IMR-90 (cell line): ENCODE results near the gene COPB1. TPM values are rescaled to one million over a fixed set of nuclear protein-coding genes. Genes with fewer than 3 reads are reported as not detected.

Experiments used
- ATAC-seq: fragments of 200-7000 bp; cut with Tn5 transposase; 2 replicates; pipeline ENCODE4 v1.9.1; 2020; ENCODE audit warnings: low read depth, mild to moderate bottlenecking, moderate library complexity
- BruUV-seq: library from RNA; stranded (reverse); fragments of 400-500 nt; replicated peaks from 2 replicates; lab custom pipeline; 2021; lab: Mats Ljungman, UMichigan
- CTCF ChIA-PET: fragments of 300-600 bp; formaldehyde crosslinking; extraction: SDS; loops from one replicate; lab custom pipeline; 2021; ENCODE audit warnings: antibody characterized with exemption; lab: Yijun Ruan, JAX
- POLR2A ChIA-PET: fragments of 300-600 bp; sonication (Branson Sonifier 250); formaldehyde crosslinking; loops from one replicate; lab custom pipeline; 2022; ENCODE audit warnings: antibody characterized with exemption; ENCODE audit not compliant: unreplicated experiment; lab: Charles Lee
- DNase-seq: peaks from one replicate; pipeline ENCODE4 v3.0.0; 2013
- H2AFZ ChIP-seq: replicated peaks from 2 replicates; pipeline ENCODE3; 2013; ENCODE audit warnings: low read length, mild to moderate bottlenecking; ENCODE audit not compliant: poor library complexity
- H2AK5ac ChIP-seq: 2 replicates; pipeline ENCODE4 v1.6.1; 2013; ENCODE audit warnings: low read depth, low read length, inconsistent platforms
- H2AK9ac ChIP-seq: replicated peaks from 2 replicates; pipeline ENCODE3; 2013; ENCODE audit warnings: mild to moderate bottlenecking, low read depth, low read length, moderate library complexity; ENCODE audit not compliant: poor library complexity
- H2BK120ac ChIP-seq: 2 replicates; pipeline ENCODE4 v1.6.1; 2013; ENCODE audit warnings: low read depth, low read length, inconsistent platforms
- H2BK15ac ChIP-seq: 3 replicates; pipeline ENCODE4 v1.6.1; 2013; ENCODE audit warnings: low read depth, low read length, inconsistent platforms
- H2BK20ac ChIP-seq: 2 replicates; pipeline ENCODE4 v1.6.1; 2013; ENCODE audit warnings: low read depth, mild to moderate bottlenecking, inconsistent platforms, low read length, moderate library complexity
- H2BK5ac ChIP-seq: 2 replicates; pipeline ENCODE4 v1.6.1; 2013; ENCODE audit warnings: mild to moderate bottlenecking, low read depth, low read length, inconsistent platforms; ENCODE audit not compliant: poor library complexity, severe bottlenecking
- H3K14ac ChIP-seq: replicated peaks from 2 replicates; pipeline ENCODE4 v1.6.1; 2013; ENCODE audit warnings: low read depth, low read length, inconsistent platforms
- H3K18ac ChIP-seq: 2 replicates; pipeline ENCODE4 v1.6.1; 2013; ENCODE audit warnings: low read depth, low read length, control low read depth
- H3K23ac ChIP-seq: 2 replicates; pipeline ENCODE4 v1.6.1; 2013; ENCODE audit warnings: low read depth, low read length, inconsistent platforms
- H3K27ac ChIP-seq: 2 replicates; pipeline ENCODE4 v1.5.1; 2013; ENCODE audit warnings: mild to moderate bottlenecking, control low read depth, low read length; ENCODE audit not compliant: insufficient read depth
- H3K27me3 ChIP-seq: 2 replicates; pipeline ENCODE4 v1.6.1; 2013; ENCODE audit warnings: low read length; ENCODE audit not compliant: control insufficient read depth, insufficient read depth
- H3K36me3 ChIP-seq: 2 replicates; pipeline ENCODE4 v1.6.1; 2013; ENCODE audit warnings: low read length, mixed read lengths; ENCODE audit not compliant: control insufficient read depth, insufficient read depth
- H3K4ac ChIP-seq: 2 replicates; pipeline ENCODE4 v1.6.1; 2013; ENCODE audit warnings: low read depth, low read length, inconsistent platforms
- H3K4me1 ChIP-seq: 2 replicates; pipeline ENCODE4 v1.6.1; 2013; ENCODE audit warnings: low read length, mixed read lengths; ENCODE audit not compliant: control insufficient read depth, insufficient read depth
- H3K4me2 ChIP-seq: 2 replicates; pipeline ENCODE4 v1.6.1; 2013; ENCODE audit warnings: low read depth, mild to moderate bottlenecking, control low read depth, low read length, moderate library complexity
- H3K4me3 ChIP-seq: 2 replicates; pipeline ENCODE4 v1.5.1; 2013; ENCODE audit warnings: low read depth, mild to moderate bottlenecking, control low read depth, low read length, moderate library complexity; ENCODE audit not compliant: insufficient read depth
- H3K56ac ChIP-seq: 2 replicates; pipeline ENCODE4 v1.6.1; 2013; ENCODE audit warnings: low read length, inconsistent platforms; ENCODE audit not compliant: insufficient read depth; ENCODE audit errors: extremely low read depth
- H3K79me1 ChIP-seq, 2 experiments: 2 replicates each; pipeline ENCODE4 v1.6.1; 2013; ENCODE audit warnings: low read length in 2 of 2, inconsistent platforms in 1 of 2, low read depth in 1 of 2
- H3K9ac ChIP-seq: 2 replicates; pipeline ENCODE4 v1.6.1; 2013; ENCODE audit warnings: low read depth, low read length, control low read depth
- H3K9me1 ChIP-seq: 2 replicates; pipeline ENCODE4 v1.6.1; 2013; ENCODE audit warnings: low read length, inconsistent platforms; ENCODE audit not compliant: insufficient read depth
- H3K9me3 ChIP-seq: 2 replicates; pipeline ENCODE4 v1.6.1; 2013; ENCODE audit warnings: low read length; ENCODE audit not compliant: control insufficient read depth, insufficient read depth
- H4K20me1 ChIP-seq: 2 replicates; pipeline ENCODE4 v1.6.1; 2013; ENCODE audit warnings: low read length, inconsistent platforms; ENCODE audit not compliant: insufficient read depth
- H4K5ac ChIP-seq: 2 replicates; pipeline ENCODE4 v1.6.1; 2013; ENCODE audit warnings: mild to moderate bottlenecking, low read depth, low read length, control low read depth
- H4K8ac ChIP-seq, 2 experiments: 2 replicates each; pipeline ENCODE4 v1.6.1; 2013; ENCODE audit warnings: low read depth in 2 of 2, low read length in 2 of 2, control low read depth in 1 of 2, inconsistent platforms in 1 of 2
- H4K91ac ChIP-seq: 2 replicates; pipeline ENCODE4 v1.6.1; 2013; ENCODE audit warnings: low read depth, low read length, inconsistent platforms; ENCODE audit not compliant: insufficient read depth
- CEBPB ChIP-seq: IDR thresholded peaks from 2 replicates; pipeline ENCODE4 v1.6.1; 2012; ENCODE audit warnings: low read depth, low read length, improper control_type of control experiment
- CHD1 ChIP-seq: IDR thresholded peaks from 2 replicates; pipeline ENCODE4 v1.6.1; 2012; ENCODE audit warnings: low read depth, low read length, improper control_type of control experiment
- ELK1 ChIP-seq: fragments of 150-350 bp; IDR thresholded peaks from 2 replicates; pipeline ENCODE4 v1.6.1; 2016; ENCODE audit warnings: low read depth, mild to moderate bottlenecking, low read length, moderate library complexity, borderline replicate concordance
- FOS ChIP-seq: fragments of 150-350 bp; IDR thresholded peaks from 2 replicates; pipeline ENCODE4 v1.6.1; 2016; ENCODE audit warnings: low read depth, low read length
- RAD21 ChIP-seq: IDR thresholded peaks from 2 replicates; pipeline ENCODE4 v1.6.1; 2012; ENCODE audit warnings: low read length, improper control_type of control experiment
- USF2 ChIP-seq: fragments of 150-350 bp; IDR thresholded peaks from 2 replicates; pipeline ENCODE4 v1.6.1; 2017; ENCODE audit warnings: mild to moderate bottlenecking, antibody characterized with exemption, low read length, low read depth
- dilution Hi-C: fragments of 300-500 bp; cut with HindIII; formaldehyde crosslinking; loops from one replicate; pipeline ENCODE4 v1.14.3; 2018; ENCODE audit warnings: low sequenced_read_pairs; ENCODE audit not compliant: unreplicated experiment
- in situ Hi-C: fragments of 300-500 bp; cut with MboI; formaldehyde crosslinking; loops from 3 replicates; pipeline ENCODE4 v1.14.3; 2019; ENCODE audit warnings: low sequenced_read_pairs, inconsistent platforms, mixed read lengths
- intact Hi-C: fragments of 100-400 bp; cut with micrococcal nuclease; formaldehyde crosslinking; loops from 2 replicates; pipeline ENCODE4 v1.10.0; 2022
- polyA plus RNA-seq, 3 experiments: library from polyadenylated mRNA; depleted of rRNA; stranded (reverse); fragments of >200 nt; gene quantifications; 2 replicates each; pipeline ENCODE4 v1.2.3, GENCODE V29; 2012; ENCODE audit warnings: low replicate concordance in 1 of 3
- total RNA-seq: library from RNA; depleted of rRNA; stranded (reverse); fragments of >200 nt; gene quantifications from 2 replicates; pipeline ENCODE4 v1.2.3, GENCODE V29; 2012

The COPB1 gene
- total and polyA plus RNA-seq, 2 of the 4 experiments (the other 2 are of a cell fraction) = 136 to 341 TPM

GRCh38 chr11:14435717-14436512 lies 63.7 kb downstream of the COPB1 start (continued):
- TF ChIP-seq ELK1 (no peak), RAD21 (no peak)

- TF ChIP-seq USF2 (no peak), CEBPB (no peak), FOS (no peak), CHD1 (no peak)
- Histone ChIP-seq H3K4me3 (no peak overlapping the region), H3K56ac (no peak overlapping the region), H3K9me3 (no peaks in the 10 kb centered on the region), H4K8ac (peak overlapping the region in 1 of 2 experiments; percentile 54; a peak in 2 of 4 replicates), H2BK15ac (peak overlapping the region; percentile 72; the same call in 2 of the 3 replicates), H3K4me1 (peaks cover 12% of the 10 kb centered on the region), H3K9ac (no peak overlapping the region; the same call in 1 of the 2 replicates), H2AFZ (no peak overlapping the region), H2BK20ac (peak overlapping the region; percentile 67), H3K36me3 (no peaks in the 10 kb centered on the region), H2BK5ac (peak overlapping the region; percentile 63), H2BK120ac (peak overlapping the region; percentile 67), H3K4me2 (no peak overlapping the region), H4K5ac (peak overlapping the region; percentile 52; the same call in 1 of the 2 replicates), H3K23ac (peak overlapping the region; percentile 13; the same call in 1 of the 2 replicates), H3K9me1 (peaks cover 13% of the 10 kb centered on the region), H4K20me1 (no peaks in the 10 kb centered on the region), H4K91ac (no peak overlapping the region), H3K4ac (peak overlapping the region; percentile 72; the same call in 1 of the 2 replicates), H3K27ac (no peak overlapping the region), H2AK9ac (no peak overlapping the region), H2AK5ac (no peak overlapping the region), H3K79me1 (peaks cover 0 to 9% of the 10 kb centered on the region in 2 experiments; a peak in 1 of 4 replicates), H3K27me3 (no peaks in the 10 kb centered on the region), H3K14ac (peak overlapping the region; percentile 29), H3K18ac (peak overlapping the region; percentile 65; the same call in 1 of the 2 replicates)
- no peak for ATAC-seq
- dilution Hi-C loops (no loop called here), intact Hi-C loops (no loop called here), in situ Hi-C loops (no loop called here)
- BruUV-seq = no TSS peak
- no peak for DNase-seq
- ChIA-PET POLR2A (no interaction called here), CTCF (interaction anchor here (2.0 kb wide), 1 partner anchor 29 kb away, joined by 6 read pairs; no protein-coding TSS in a partner anchor)
Observed at GRCh38 chr11:14425621-14426020, 74.0 kb downstream of the COPB1 start.
